Progenitor cell of endocrine pancreas (in vitro differentiated cells): Measurements from ENCODE around the gene NKX2-1. TPM values are rescaled to one million over a fixed set of nuclear protein-coding genes. Genes with fewer than 3 reads are reported as not detected.

ENCODE experiments used
- DNase-seq: peaks from one replicate; pipeline ENCODE4 v3.0.0; 2021; ENCODE audit warnings: low spot score; ENCODE audit not compliant: unreplicated experiment
- H3K27ac Mint-ChIP-seq: 2 replicates; pipeline ENCODE4 v1.8.0; 2021; ENCODE audit warnings: mild to moderate bottlenecking, moderate library complexity, mixed read lengths
- H3K27me3 Mint-ChIP-seq: 2 replicates; pipeline ENCODE4 v1.8.0; 2021; ENCODE audit warnings: mixed read lengths
- H3K36me3 Mint-ChIP-seq: 2 replicates; pipeline ENCODE4 v1.8.0; 2022; ENCODE audit warnings: mixed read lengths; ENCODE audit not compliant: insufficient read depth
- H3K4me1 Mint-ChIP-seq: 2 replicates; pipeline ENCODE4 v1.8.0; 2021; ENCODE audit warnings: low read depth, mixed read lengths
- H3K4me3 Mint-ChIP-seq: 2 replicates; pipeline ENCODE4 v1.8.0; 2021; ENCODE audit warnings: low read depth, mild to moderate bottlenecking, moderate library complexity, mixed read lengths
- H3K9me3 Mint-ChIP-seq: 2 replicates; pipeline ENCODE4 v1.8.0; 2021; ENCODE audit warnings: low read depth, mixed read lengths
- CTCF ChIP-seq: fragments of 200-600 bp; sonication (generic); IDR thresholded peaks from one replicate; pipeline ENCODE4 v1.5.0; 2021; ENCODE audit warnings: antibody characterized with exemption, mild to moderate bottlenecking; ENCODE audit not compliant: unreplicated experiment
- total RNA-seq: library from RNA; stranded (reverse); gene quantifications from 2 replicates; pipeline ENCODE4 v1.2.1, GENCODE V29; 2021

The NKX2-1 gene
- total RNA-seq, 1 donor from 2014 or later = not detected

GRCh38 chr14:36518586-36519430 is 1.2 kb downstream of the NKX2-1 start:
- Mint-ChIP-seq H3K4me1 (peaks cover 6% of the 10 kb centered on the region), H3K27me3 (peaks cover 88% of the 10 kb centered on the region), H3K27ac (no peak overlapping the region), H3K36me3 (no peaks in the 10 kb centered on the region), H3K4me3 (no peak overlapping the region), H3K9me3 (no peaks in the 10 kb centered on the region)
- no peak for TF ChIP-seq CTCF
- no peak for DNase-seq

- H3K27me3 Mint-ChIP-seq = peaks cover 88% of the 10 kb centered on the region
- no peak for DNase-seq
- no peak overlapping the region for H3K27ac Mint-ChIP-seq
- no peak overlapping the region for H3K4me3 Mint-ChIP-seq
- no peak for TF ChIP-seq CTCF
- no peaks in the 10 kb centered on the region for H3K36me3 Mint-ChIP-seq
- H3K4me1 Mint-ChIP-seq = peaks cover 9% of the 10 kb centered on the region
- no peaks in the 10 kb centered on the region for H3K9me3 Mint-ChIP-seq
Measured at GRCh38 chr14:36518031-36518585, 1.9 kb downstream of the NKX2-1 start.

DNA sequence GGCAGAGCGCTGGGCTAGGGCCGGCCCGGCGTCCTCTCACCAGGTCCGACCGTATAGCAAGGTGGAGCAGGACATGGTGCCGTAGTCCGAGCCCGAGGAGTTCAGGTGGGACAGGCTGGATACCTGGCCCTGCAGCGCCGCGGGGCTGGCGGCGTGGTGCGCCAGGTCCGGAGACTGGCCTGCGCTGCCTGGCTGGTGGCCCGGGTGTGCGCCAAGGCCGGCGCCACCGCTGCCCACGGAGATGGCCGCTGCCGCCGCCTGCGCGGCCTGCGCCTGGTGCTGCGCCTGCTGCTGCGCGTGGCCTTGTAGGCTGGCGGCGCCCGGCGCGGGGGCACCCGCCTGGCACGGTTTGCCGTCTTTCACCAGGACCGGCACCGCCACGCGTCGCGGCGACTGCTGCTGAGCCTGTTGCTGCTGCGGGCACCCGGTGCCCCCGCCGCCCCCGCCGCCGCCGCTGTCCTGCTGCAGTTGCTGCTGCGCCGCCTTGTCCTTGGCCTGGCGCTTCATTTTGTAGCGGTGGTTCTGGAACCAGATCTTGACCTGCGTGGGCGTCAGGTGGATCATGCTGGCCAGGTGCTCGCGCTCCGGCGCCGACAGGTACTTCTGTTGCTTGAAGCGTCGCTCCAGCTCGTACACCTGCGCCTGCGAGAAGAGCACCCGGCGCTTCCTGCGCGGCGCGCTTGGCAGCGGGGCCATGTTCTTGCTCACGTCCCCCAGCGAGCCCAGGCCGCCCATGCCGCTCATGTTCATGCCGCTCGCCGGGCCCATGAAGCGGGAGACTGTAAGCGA is 2.6 kb downstream of the NKX2-1 start:
- peak overlapping the region; percentile 77 for H3K27ac Mint-ChIP-seq
- TF ChIP-seq CTCF = no peak
- no peak for DNase-seq

GRCh38 chr14:36516719-36517241 is 3.3 kb downstream of the NKX2-1 start:
- no peak overlapping the region for H3K4me3 Mint-ChIP-seq
- peaks cover 88% of the 10 kb centered on the region for H3K27me3 Mint-ChIP-seq
- no peaks in the 10 kb centered on the region for H3K9me3 Mint-ChIP-seq
- TF ChIP-seq CTCF = no peak
- peak overlapping the region; percentile 77 for H3K27ac Mint-ChIP-seq
- peaks cover 13% of the 10 kb centered on the region for H3K4me1 Mint-ChIP-seq
- no peaks in the 10 kb centered on the region for H3K36me3 Mint-ChIP-seq
- DNase-seq = no peak

More for the DNA sequence above, 2.6 kb downstream of the NKX2-1 start:
- H3K4me1 Mint-ChIP-seq = peaks cover 12% of the 10 kb centered on the region
- H3K4me3 Mint-ChIP-seq = no peak overlapping the region
- H3K27me3 Mint-ChIP-seq = peaks cover 88% of the 10 kb centered on the region
- no peaks in the 10 kb centered on the region for H3K36me3 Mint-ChIP-seq
- H3K9me3 Mint-ChIP-seq = no peaks in the 10 kb centered on the region
